Cardiac fibroblast (primary cell): ENCODE results near the gene PCDHGC5.

ENCODE experiments used
- DNase-seq, 2 donors: peaks; one replicate each; pipeline versions ENCODE4 v3.0.0 to v3.0.0-alpha.2; 2010; ENCODE audit warnings: low read depth in 2 of 2
- H3K4me3 ChIP-seq, 2 donors: replicated peaks in 1 of 2; 1 replicate in 1 of 2; 2 replicates in 1 of 2; pipeline ENCODE4 v1.5.1; 2011; ENCODE audit warnings: low read depth in 2 of 2, low read length in 2 of 2, mild to moderate bottlenecking in 2 of 2, moderate library complexity in 1 of 2
- CTCF ChIP-seq: IDR thresholded peaks from one replicate; pipeline ENCODE4 v1.5.1; 2011; ENCODE audit warnings: low read depth, mild to moderate bottlenecking, low read length, inconsistent platforms

The PCDHGC5 gene

GRCh38 chr5:141512911-141513626 lies 24.2 kb downstream of the PCDHGC5 start:
- DNase-seq: peak; percentile 40 to 55
- TF ChIP-seq CTCF: no peak
- H3K4me3 ChIP-seq: peak overlapping the region; percentile 44 to 47

- no peak for TF ChIP-seq CTCF
- peak; percentile 86 to 92 for DNase-seq
- H3K4me3 ChIP-seq: peak overlapping the region; percentile 44 to 47
These were observed 24.9 kb downstream of the PCDHGC5 start for GRCh38 chr5:141513627-141514329.

- H3K4me3 ChIP-seq: peak overlapping the region; percentile 44 to 47
- peak; percentile 43 to 68 for DNase-seq
- no peak for TF ChIP-seq CTCF
These were observed 25.7 kb downstream of the PCDHGC5 start for GRCh38 chr5:141514330-141515133.

GRCh38 chr5:141515141-141515540 lies 26.3 kb downstream of the PCDHGC5 start:
- no peak overlapping the region for H3K4me3 ChIP-seq
- TF ChIP-seq CTCF: no peak
- no peak for DNase-seq

- no peak for DNase-seq
- H3K4me3 ChIP-seq: no peak overlapping the region
- no peak for TF ChIP-seq CTCF
These were observed 27.2 kb downstream of the PCDHGC5 start for GRCh38 chr5:141515946-141516671.

GRCh38 chr5:141516672-141517025 lies 27.8 kb downstream of the PCDHGC5 start:
- TF ChIP-seq CTCF: no peak
- H3K4me3 ChIP-seq: no peak overlapping the region
- no peak for DNase-seq
